ENCODE data around the gene A1BG.

DNA sequence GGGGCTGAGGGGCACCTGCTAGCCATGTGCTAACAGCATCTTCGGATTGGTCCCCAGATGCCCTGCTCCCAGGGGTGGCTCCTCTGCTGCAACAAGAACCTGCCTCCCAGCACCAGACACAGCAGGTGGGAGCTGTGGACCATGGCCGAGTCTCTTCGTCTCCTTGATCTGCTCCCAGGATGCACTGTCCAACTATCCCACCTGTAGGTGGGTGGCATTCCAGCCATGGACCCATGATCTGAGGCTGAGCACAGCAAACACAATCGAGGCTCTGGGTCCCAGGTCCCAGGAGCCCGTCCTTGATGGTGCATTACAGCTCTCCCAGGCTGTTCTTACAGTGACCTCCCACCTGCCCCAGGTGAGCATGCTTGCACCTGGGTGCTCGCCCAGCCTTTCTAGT lies 26.0 kb upstream of the A1BG start:
- TF ChIP-seq, protein P1, sequence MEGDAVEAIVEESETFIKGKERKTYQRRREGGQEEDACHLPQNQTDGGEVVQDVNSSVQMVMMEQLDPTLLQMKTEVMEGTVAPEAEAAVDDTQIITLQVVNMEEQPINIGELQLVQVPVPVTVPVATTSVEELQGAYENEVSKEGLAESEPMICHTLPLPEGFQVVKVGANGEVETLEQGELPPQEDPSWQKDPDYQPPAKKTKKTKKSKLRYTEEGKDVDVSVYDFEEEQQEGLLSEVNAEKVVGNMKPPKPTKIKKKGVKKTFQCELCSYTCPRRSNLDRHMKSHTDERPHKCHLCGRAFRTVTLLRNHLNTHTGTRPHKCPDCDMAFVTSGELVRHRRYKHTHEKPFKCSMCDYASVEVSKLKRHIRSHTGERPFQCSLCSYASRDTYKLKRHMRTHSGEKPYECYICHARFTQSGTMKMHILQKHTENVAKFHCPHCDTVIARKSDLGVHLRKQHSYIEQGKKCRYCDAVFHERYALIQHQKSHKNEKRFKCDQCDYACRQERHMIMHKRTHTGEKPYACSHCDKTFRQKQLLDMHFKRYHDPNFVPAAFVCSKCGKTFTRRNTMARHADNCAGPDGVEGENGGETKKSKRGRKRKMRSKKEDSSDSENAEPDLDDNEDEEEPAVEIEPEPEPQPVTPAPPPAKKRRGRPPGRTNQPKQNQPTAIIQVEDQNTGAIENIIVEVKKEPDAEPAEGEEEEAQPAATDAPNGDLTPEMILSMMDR (IDR thresholded peaks at IDR 0.05 in 4 of 5, conservative IDR thresholded peaks at IDR 0.05 in 1 of 5) = no peak
- TF ChIP-seq POLR2A (IDR thresholded peaks at IDR 0.05) = no peak

Data from gastrocnemius medialis (tissue), 4 donors.